22Rv1 (cell line): ENCODE measurements around the gene ICAM3.
A peak's percentile ranks its signal among the peaks of the same experiment; 100 is the strongest.

Experiments used
- H3K27ac ChIP-seq: fragments of 450-650 bp; 2 replicates; pipeline ENCODE4 v1.5.1; 2017
- ZFX ChIP-seq: fragments of 450-650 bp; IDR thresholded peaks from 2 replicates; pipeline ENCODE4 v1.6.1; 2017; ENCODE audit warnings: antibody characterized with exemption, borderline replicate concordance
- TF ChIP-seq, protein P1 (sequence below): fragments of 450-650 bp; IDR thresholded peaks from 2 replicates; pipeline ENCODE4 v1.5.1; 2017; ENCODE audit warnings: mild to moderate bottlenecking

Gene ICAM3

GRCh38 chr19:10316229-10317044 is 23.0 kb downstream of the ICAM3 start:
- H3K27ac ChIP-seq: peak overlapping the region; percentile 80
- TF ChIP-seq, protein P1, sequence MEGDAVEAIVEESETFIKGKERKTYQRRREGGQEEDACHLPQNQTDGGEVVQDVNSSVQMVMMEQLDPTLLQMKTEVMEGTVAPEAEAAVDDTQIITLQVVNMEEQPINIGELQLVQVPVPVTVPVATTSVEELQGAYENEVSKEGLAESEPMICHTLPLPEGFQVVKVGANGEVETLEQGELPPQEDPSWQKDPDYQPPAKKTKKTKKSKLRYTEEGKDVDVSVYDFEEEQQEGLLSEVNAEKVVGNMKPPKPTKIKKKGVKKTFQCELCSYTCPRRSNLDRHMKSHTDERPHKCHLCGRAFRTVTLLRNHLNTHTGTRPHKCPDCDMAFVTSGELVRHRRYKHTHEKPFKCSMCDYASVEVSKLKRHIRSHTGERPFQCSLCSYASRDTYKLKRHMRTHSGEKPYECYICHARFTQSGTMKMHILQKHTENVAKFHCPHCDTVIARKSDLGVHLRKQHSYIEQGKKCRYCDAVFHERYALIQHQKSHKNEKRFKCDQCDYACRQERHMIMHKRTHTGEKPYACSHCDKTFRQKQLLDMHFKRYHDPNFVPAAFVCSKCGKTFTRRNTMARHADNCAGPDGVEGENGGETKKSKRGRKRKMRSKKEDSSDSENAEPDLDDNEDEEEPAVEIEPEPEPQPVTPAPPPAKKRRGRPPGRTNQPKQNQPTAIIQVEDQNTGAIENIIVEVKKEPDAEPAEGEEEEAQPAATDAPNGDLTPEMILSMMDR: no peak
- no peak for TF ChIP-seq ZFX

DNA sequence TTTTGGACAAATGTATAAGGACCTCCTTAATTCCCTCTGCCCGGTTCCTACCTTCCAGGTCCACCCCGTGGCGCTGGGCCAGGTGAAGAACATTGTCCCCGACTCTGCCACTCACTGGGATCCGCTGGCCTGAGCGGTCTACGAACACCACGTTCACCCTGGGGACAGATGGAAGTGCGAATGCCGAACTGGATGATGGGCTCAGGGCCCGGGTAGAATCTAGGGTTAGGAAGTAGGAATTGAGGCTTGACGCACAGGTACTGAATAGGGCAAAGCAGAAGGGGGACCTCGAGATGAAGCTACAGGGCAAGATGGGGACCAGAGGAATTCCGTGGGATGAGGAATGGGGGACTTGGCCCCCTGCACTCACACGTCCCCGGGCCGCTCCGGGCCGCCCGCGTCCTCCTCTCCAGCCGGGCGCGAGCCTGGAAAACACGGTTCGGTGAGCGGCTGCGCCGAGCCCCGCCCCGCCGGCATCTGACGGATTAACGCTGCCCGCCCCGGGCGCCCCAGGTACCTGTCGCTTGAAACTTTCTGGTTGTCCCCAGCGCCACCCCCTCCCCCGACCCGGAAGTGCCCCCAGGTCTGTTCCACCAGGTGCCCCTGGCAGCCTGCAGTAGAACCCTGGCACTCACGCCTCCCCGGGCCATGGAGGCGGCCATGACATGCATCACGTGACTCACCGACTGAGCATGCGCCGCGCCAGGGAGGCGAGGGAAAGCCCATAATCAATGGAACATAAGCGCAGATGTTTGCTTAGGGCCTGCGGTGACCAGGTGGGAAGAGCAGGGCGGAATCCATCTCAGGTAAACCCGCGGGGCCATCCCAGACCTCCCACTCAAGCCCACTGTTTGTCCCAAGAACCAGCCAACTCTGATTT is 23.8 kb downstream of the ICAM3 start, which contains the start of gene FDX2:
Gene FDX2 (minus strand): TSS at position 681 of the 880 bp plus-strand sequence. CDS start 19 bp downstream, at position 662.
- peak within 1 kb of the TSS; percentile 80 for H3K27ac ChIP-seq
- TF ChIP-seq, protein P1: no peak

GRCh38 chr19:10309423-10309822 is 30.0 kb downstream of the ICAM3 start, which contains the start of gene ZGLP1:
TSS of gene ZGLP1 (minus strand) at chr19:10309815.
- TF ChIP-seq, protein P1: no peak
- TF ChIP-seq ZFX: no peak
- H3K27ac ChIP-seq: no peak within 1 kb of the TSS

DNA sequence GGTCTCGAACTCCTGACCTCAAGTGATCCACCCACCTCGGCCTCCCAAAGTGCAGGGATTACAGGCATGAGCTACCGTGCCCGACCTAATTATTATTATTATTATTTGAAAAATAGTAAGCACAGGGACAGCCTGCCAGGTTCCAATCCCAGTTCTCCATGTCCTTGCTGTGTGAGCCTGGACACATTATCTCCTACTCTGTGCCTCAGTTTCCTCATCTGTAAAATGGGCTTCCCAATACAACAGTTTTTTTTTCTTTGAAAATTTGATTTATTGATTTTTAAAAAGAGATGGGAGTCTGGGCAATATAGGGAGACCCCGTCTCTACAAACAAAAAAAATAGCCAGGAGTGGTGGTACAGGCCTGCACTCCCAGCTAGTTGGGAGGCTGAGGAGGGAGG is 33.1 kb downstream of the ICAM3 start:
- TF ChIP-seq, protein P1: no peak
- TF ChIP-seq ZFX: no peak
- H3K27ac ChIP-seq: no peak overlapping the region

DNA sequence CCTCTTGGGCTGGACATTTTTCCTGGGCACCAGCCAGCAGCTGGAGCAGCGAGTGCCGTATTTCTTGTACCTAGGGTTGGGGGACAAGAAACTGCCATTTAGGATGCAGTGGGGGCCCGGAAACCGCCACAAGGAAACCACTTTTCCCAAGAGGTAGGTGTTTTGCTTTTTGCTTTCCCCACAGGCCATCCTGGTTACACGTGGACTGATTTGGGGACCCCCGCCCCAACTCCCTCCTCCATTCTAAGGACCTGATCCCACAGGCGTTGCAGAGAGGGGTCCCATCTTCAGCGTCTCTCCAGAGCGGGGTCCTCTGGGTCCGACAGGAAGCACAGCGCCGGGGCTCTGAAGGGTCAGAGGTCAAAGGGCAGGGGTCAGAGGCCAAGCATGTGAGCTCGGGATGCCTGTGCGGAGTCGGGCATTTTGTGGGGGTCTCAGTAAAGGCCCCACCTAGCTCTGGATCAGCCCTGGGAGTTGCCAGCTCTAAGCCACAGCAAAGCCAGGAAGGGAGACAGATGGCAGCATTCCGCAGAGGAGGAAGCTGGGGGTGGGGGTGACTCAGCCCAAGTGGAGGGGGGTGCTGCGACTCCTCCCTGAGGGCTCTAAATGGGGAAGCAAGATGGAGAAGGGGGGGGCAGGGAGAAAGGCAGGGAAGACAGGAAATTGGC is 34.2 kb downstream of the ICAM3 start:
- no peak for TF ChIP-seq ZFX
- TF ChIP-seq, protein P1: no peak
- no peak overlapping the region for H3K27ac ChIP-seq

DNA sequence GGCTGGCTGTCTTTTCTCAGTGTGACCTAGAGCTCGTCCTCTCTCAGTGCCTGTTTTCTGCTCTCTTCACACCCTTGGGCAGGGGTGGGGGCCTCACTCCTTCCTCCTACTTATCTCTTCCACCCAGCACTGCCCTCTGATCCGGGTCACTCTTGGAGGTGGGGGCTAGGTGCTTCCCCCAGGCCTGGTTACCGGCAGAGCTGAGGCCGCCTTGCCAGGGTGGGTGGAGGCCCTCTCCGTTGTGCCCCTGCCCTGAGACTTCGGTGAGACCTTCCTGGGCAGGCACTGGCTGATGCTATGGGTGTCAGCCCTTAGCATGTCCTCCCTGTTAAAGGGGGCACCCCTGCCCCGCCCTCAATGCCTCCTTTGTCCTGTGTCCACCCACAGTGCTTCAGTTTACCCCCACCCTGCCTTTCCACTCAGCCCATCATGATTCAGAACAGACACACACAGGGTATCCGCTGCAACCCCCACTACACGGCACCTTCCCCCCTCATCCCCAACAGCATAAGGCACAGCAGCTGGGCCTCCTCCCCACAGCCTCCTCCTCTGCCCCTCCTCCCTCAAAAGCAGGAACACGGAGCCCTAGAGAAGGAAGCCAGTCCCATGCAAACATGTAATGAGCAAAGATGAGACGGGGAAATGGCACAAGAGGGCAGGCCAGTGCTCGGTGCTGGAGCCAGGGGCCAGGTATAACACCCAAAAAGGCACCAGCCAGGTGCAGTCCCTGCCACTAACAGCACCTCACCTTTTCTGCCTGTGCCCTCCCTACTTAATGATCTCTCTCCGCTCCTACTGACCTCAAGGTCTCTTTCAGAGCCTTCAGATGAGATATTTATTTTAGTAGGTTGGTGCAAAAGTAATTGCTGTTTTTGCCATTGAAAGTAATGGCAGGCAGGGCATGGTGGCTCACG is 39.6 kb downstream of the ICAM3 start:
- TF ChIP-seq ZFX: no peak
- TF ChIP-seq, protein P1: no peak
- H3K27ac ChIP-seq: no peak overlapping the region
